Activated naive CD8-positive, alpha-beta T cell (primary cell): ENCODE measurements around the gene GLT8D1.

Source experiments
- H3K27ac Mint-ChIP-seq: one replicate; pipeline ENCODE4 v1.8.0; 2021; ENCODE audit warnings: mixed read lengths
- H3K27me3 Mint-ChIP-seq: one replicate; pipeline ENCODE4 v1.8.0; 2021; ENCODE audit warnings: mixed read lengths
- H3K36me3 Mint-ChIP-seq: one replicate; pipeline ENCODE4 v1.8.0; 2021; ENCODE audit warnings: mixed read lengths
- H3K4me1 Mint-ChIP-seq: one replicate; pipeline ENCODE4 v1.8.0; 2021; ENCODE audit warnings: low read depth, mixed read lengths
- H3K4me3 Mint-ChIP-seq: one replicate; pipeline ENCODE4 v1.8.0; 2021; ENCODE audit warnings: mild to moderate bottlenecking, mixed read lengths
- H3K9me3 Mint-ChIP-seq: one replicate; pipeline ENCODE4 v1.8.0; 2021; ENCODE audit warnings: low read depth, mixed read lengths

The GLT8D1 gene

DNA sequence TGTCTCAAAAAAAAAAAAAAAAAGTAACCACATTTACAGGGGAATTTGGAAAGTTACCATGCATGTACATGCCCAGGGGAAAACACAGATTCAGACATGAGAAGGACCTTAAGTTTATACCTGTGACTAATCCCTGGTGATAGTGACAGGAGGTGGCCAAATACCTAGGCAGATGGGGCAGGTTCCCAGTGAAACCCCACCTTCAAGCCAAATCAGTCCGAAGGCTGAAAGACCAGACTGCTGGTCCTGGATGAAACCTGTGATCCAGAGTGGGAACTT, 16.1 kb upstream of the GLT8D1 start:
- H3K27me3 Mint-ChIP-seq = no peaks in the 10 kb centered on the region
- peaks cover 28% of the 10 kb centered on the region for H3K4me1 Mint-ChIP-seq
- no peak overlapping the region for H3K4me3 Mint-ChIP-seq
- peak overlapping the region; percentile 87 for H3K27ac Mint-ChIP-seq
- H3K9me3 Mint-ChIP-seq = no peaks in the 10 kb centered on the region
- peaks cover 2% of the 10 kb centered on the region for H3K36me3 Mint-ChIP-seq

- Mint-ChIP-seq H3K36me3 (peaks cover 2% of the 10 kb centered on the region), H3K27ac (peak overlapping the region; percentile 87), H3K4me1 (peaks cover 28% of the 10 kb centered on the region), H3K9me3 (no peaks in the 10 kb centered on the region), H3K27me3 (no peaks in the 10 kb centered on the region), H3K4me3 (peak overlapping the region; percentile 61)
These were observed 15.6 kb upstream of the GLT8D1 start for GRCh38 chr3:52721002-52721729.

DNA sequence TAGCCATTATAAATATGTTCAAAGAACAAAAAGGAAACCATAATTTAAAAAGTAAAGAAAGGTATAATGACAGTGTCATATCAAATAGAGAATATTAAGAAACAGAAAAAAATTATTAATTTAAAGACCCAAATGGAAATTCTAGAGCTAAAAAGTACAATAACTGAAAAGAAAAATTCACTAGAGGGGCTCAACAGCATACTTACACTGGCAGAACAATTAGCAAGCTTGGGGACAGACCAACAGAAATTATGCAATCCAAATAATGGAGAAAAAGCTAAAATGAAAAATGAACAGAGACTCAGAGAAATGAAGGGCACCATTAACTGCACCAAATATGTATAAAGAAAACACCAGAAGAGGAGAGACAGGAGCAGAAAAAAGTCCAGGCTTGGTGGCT, 14.0 kb upstream of the GLT8D1 start:
- Mint-ChIP-seq H3K4me1 (peaks cover 28% of the 10 kb centered on the region), H3K27me3 (no peaks in the 10 kb centered on the region), H3K4me3 (no peak overlapping the region), H3K36me3 (peaks cover 2% of the 10 kb centered on the region), H3K9me3 (no peaks in the 10 kb centered on the region), H3K27ac (peak overlapping the region; percentile 37)

GRCh38 chr3:52715714-52716305, 10.2 kb upstream of the GLT8D1 start:
- Mint-ChIP-seq H3K27ac (no peak overlapping the region), H3K4me3 (no peak overlapping the region), H3K9me3 (no peaks in the 10 kb centered on the region), H3K36me3 (peaks cover 4% of the 10 kb centered on the region), H3K27me3 (no peaks in the 10 kb centered on the region), H3K4me1 (peaks cover 13% of the 10 kb centered on the region)

DNA sequence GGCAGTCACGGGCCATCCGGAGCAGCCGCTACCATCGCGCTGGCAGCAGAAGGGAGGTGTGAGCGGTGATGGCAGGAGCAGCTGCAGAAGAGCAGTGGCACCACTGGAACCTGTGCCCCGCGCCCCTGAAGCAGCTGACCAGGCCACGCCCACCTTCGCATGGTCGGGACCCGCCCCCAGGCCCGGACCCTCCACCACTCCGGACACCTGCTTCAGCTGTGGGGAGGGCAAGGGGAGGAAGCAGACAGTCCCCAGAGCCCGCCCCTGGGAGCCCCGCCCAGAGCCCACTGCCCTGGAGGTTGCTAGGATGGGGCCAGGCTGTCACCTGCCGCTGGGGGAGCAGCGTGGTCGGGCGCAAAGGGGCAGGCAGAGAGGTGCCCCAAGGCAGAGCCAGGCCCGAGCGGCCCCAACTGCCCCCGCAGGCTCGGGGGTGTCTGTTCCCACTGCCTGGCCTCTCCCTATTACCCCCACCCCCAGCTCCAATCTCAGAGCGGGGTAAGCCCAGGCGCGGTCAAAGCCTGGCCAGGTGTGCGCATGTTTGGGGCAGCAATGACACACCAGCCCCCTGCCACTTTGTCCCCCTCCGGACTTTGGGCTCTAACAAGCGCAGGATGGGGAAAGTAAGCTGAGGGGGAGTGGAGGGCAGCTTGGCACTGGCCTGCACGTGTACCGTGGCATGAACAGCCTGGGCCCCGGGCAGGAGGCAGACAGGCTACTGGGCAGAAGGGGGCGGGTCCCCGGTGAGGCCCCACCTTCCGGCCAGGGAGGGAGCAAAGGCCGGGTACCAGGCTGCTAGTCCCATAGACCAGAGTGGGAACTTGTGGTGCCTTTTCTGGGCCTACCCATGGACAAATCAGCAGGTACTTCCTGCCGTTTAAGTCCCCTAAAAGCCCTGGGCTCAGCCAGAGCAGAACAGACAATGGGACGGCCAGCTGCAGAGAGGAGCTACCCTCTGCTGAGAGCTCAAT, 9.0 kb upstream of the GLT8D1 start:
- H3K36me3 Mint-ChIP-seq = peaks cover 4% of the 10 kb centered on the region
- peaks cover 2% of the 10 kb centered on the region for H3K4me1 Mint-ChIP-seq
- H3K27me3 Mint-ChIP-seq = no peaks in the 10 kb centered on the region
- H3K4me3 Mint-ChIP-seq = no peak overlapping the region
- no peak overlapping the region for H3K27ac Mint-ChIP-seq
- H3K9me3 Mint-ChIP-seq = no peaks in the 10 kb centered on the region

GRCh38 chr3:52712291-52713212, 7.0 kb upstream of the GLT8D1 start:
- Mint-ChIP-seq H3K27ac (peak overlapping the region; percentile 28), H3K4me3 (no peak overlapping the region), H3K27me3 (no peaks in the 10 kb centered on the region)

GRCh38 chr3:52710512-52710911, 4.9 kb upstream of the GLT8D1 start:
- Mint-ChIP-seq H3K27me3 (no peaks in the 10 kb centered on the region), H3K9me3 (no peaks in the 10 kb centered on the region), H3K36me3 (peaks cover 4% of the 10 kb centered on the region), H3K27ac (no peak overlapping the region), H3K4me3 (no peak overlapping the region), H3K4me1 (peaks cover 17% of the 10 kb centered on the region)

More at GRCh38 chr3:52712291-52713212, 7.0 kb upstream of the GLT8D1 start:
- no peaks in the 10 kb centered on the region for H3K9me3 Mint-ChIP-seq
- peaks cover 4% of the 10 kb centered on the region for H3K36me3 Mint-ChIP-seq
- H3K4me1 Mint-ChIP-seq = peaks cover 9% of the 10 kb centered on the region

GRCh38 chr3:52707585-52707984, 2.0 kb upstream of the GLT8D1 start:
- peaks cover 29% of the 10 kb centered on the region for H3K4me1 Mint-ChIP-seq
- peak overlapping the region; percentile 96 for H3K4me3 Mint-ChIP-seq
- H3K27me3 Mint-ChIP-seq = no peaks in the 10 kb centered on the region
- H3K36me3 Mint-ChIP-seq = peaks cover 4% of the 10 kb centered on the region
- H3K9me3 Mint-ChIP-seq = no peaks in the 10 kb centered on the region
- peak overlapping the region; percentile 66 for H3K27ac Mint-ChIP-seq

GRCh38 chr3:52705438-52705687, 228 bp downstream of the GLT8D1 start:
- no peaks in the 10 kb centered on the region for H3K36me3 Mint-ChIP-seq
- H3K9me3 Mint-ChIP-seq = no peaks in the 10 kb centered on the region
- H3K27ac Mint-ChIP-seq = peak overlapping the region; percentile 93
- H3K4me3 Mint-ChIP-seq = peak overlapping the region; percentile 96
- H3K27me3 Mint-ChIP-seq = no peaks in the 10 kb centered on the region
- peaks cover 33% of the 10 kb centered on the region for H3K4me1 Mint-ChIP-seq

- H3K27ac Mint-ChIP-seq = peak overlapping the region; percentile 93
- H3K36me3 Mint-ChIP-seq = no peaks in the 10 kb centered on the region
- no peaks in the 10 kb centered on the region for H3K9me3 Mint-ChIP-seq
- H3K27me3 Mint-ChIP-seq = no peaks in the 10 kb centered on the region
- peaks cover 36% of the 10 kb centered on the region for H3K4me1 Mint-ChIP-seq
- H3K4me3 Mint-ChIP-seq = peak overlapping the region; percentile 96
These were observed 767 bp downstream of the GLT8D1 start for GRCh38 chr3:52704611-52705437.

DNA sequence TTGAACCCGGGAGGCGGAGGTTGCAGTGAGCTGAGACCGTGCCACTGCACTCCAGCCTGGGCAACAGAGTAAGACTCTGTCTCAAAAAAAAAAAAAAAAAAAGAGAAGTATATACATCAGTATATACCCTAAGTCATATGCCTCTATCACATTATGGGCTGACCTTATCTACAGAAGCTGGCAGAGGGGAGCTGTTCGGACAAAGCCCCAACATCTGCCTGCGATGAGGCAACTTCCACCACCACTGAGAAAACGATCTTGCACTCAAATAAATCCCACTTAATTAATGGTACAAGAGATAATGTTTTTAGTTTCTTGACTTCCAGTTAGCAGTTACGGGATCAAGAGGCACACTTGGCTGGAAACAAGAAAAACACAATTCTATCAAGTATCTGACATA, 2.2 kb downstream of the GLT8D1 start:
- Mint-ChIP-seq H3K36me3 (no peaks in the 10 kb centered on the region), H3K4me3 (peak overlapping the region; percentile 96), H3K4me1 (peaks cover 34% of the 10 kb centered on the region), H3K27ac (no peak overlapping the region), H3K9me3 (no peaks in the 10 kb centered on the region), H3K27me3 (no peaks in the 10 kb centered on the region)

GRCh38 chr3:52697632-52697965, 8.0 kb downstream of the GLT8D1 start:
- Mint-ChIP-seq H3K27ac (peak overlapping the region; percentile 68), H3K4me3 (no peak overlapping the region), H3K36me3 (peaks cover 5% of the 10 kb centered on the region), H3K9me3 (no peaks in the 10 kb centered on the region), H3K4me1 (peaks cover 29% of the 10 kb centered on the region), H3K27me3 (no peaks in the 10 kb centered on the region)

DNA sequence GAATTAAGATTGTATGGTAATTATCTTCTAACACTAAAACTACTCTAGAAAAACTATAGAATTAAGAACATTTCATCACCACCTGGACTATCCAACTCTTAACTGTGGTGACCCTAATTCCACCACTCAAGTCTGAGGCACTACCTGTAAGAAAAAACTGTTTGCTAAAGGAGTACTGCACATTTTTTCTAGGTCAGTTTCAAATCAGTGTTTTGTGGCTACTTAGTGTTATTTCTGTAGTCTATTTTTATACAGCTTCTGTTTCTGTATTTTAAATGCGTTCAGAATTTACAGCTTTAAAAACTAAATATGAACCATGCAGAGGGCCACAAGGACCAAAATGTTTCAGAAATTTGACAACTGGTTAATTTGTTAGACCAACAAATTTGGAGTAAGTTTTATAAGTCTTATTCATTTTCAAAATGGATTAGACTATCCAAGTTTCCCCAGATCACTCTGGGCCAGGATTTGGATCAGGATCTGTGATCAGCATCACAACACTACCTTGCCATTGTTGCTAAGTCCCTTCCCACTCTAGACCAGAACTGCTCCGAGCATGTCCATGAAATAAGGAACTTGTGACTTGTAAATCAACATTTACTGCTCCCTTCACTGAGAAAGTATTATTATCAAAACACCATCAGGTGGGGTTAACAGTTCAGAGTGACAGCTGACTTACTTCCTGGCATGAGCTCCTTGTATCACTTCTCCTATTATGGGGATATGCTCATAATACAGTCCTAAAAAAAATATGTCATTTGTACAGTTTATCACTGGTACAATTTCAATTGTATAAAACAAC, 8.6 kb downstream of the GLT8D1 start:
- Mint-ChIP-seq H3K9me3 (no peaks in the 10 kb centered on the region), H3K27me3 (no peaks in the 10 kb centered on the region), H3K4me3 (no peak overlapping the region), H3K36me3 (peaks cover 5% of the 10 kb centered on the region), H3K4me1 (peaks cover 28% of the 10 kb centered on the region), H3K27ac (peak overlapping the region; percentile 68)
